ENCODE results near the gene WNT7B. TPM values are rescaled to one million over a fixed set of nuclear protein-coding genes. Genes with fewer than 3 reads are reported as not detected.

Gene WNT7B
- total and polyA plus RNA-seq, 2 of the 8 experiments (the other 6 are each of a cell fraction or from before 2014, with no cell fraction given): 0.14 to 0.24 TPM

- Histone ChIP-seq H4K20me1 (replicated peaks in 1 of 2; ENCODE audit: control insufficient read depth in 1 of 2, insufficient read depth in 2 of 2, low read length in 2 of 2) (peaks cover 2 to 5% of the 10 kb centered on the region in 2 experiments), H4K8ac (ENCODE audit: extremely low read depth, insufficient read depth, low read length) (peak overlapping the region; percentile 57; the same call in 1 of the 2 replicates), H2BK5ac (ENCODE audit: low read depth, low read length) (no peak overlapping the region), H3K36me3 (ENCODE audit: control insufficient read depth in 2 of 4, insufficient read depth in 4 of 4, low read length in 3 of 4) (no peaks in the 10 kb centered on the region), H3K56ac (replicated peaks; ENCODE audit: insufficient read length, low read depth, low read length) (no peak overlapping the region), H2BK15ac (ENCODE audit: low read length) (no peak overlapping the region), H2AK5ac (ENCODE audit: low read depth, low read length) (no peak overlapping the region), H2BK120ac (replicated peaks; ENCODE audit: low read depth, low read length) (no peak overlapping the region), H3K9me3 (ENCODE audit: insufficient read depth in 2 of 2, low read depth in 1 of 2, low read length in 1 of 2) (no peaks in the 10 kb centered on the region), H3K18ac (ENCODE audit: extremely low read depth, low read length) (no peak overlapping the region), H3K23ac (ENCODE audit: insufficient read length) (no peak overlapping the region), H3K9ac (replicated peaks in 1 of 4; ENCODE audit: extremely low read depth in 1 of 4, low read depth in 3 of 4, low read length in 3 of 4) (no peak overlapping the region), H3K79me1 (ENCODE audit: low read depth, low read length) (no peaks in the 10 kb centered on the region), H3K14ac (ENCODE audit: insufficient read length) (no peak overlapping the region), H3K4me3 (ENCODE audit: extremely low read depth in 1 of 4, insufficient read depth in 2 of 4, low read depth in 3 of 4, low read length in 4 of 4) (no peak overlapping the region), H2BK20ac (ENCODE audit: low read length) (no peak overlapping the region), H4K5ac (ENCODE audit: insufficient read length, low read depth, low read length) (no peak overlapping the region), H4K91ac (replicated peaks; ENCODE audit: insufficient read length, low read length) (peak overlapping the region; percentile 54), H3K27me3 (replicated peaks in 1 of 4; ENCODE audit: control insufficient read depth in 3 of 4, extremely low read depth in 1 of 4, insufficient read depth in 3 of 4, low read length in 3 of 4) (peaks cover 0 to 2% (median 0%) of the 10 kb centered on the region in 4 experiments; a peak in 1 of 7 replicates), H3K27ac (ENCODE audit: low read depth, low read length) (no peak overlapping the region), H3K4me2 (ENCODE audit: insufficient read depth in 1 of 2, low read depth in 2 of 2, low read length in 2 of 2) (no peak overlapping the region), H3K4ac (replicated peaks; ENCODE audit: insufficient read length, low read depth, low read length) (no peak overlapping the region), H2AFZ (ENCODE audit: low read length) (no peak overlapping the region), H3K23me2 (ENCODE audit: low read depth, low read length) (no peaks in the 10 kb centered on the region; the same call in 1 of the 2 replicates), H2BK12ac (ENCODE audit: low read depth, low read length) (no peak overlapping the region), H3K4me1 (replicated peaks in 1 of 4; ENCODE audit: control insufficient read depth in 3 of 4, insufficient read depth in 4 of 4, low read length in 3 of 4) (peaks cover 0 to 3% (median 0%) of the 10 kb centered on the region in 4 experiments; a peak in 1 of 7 replicates), H3K79me2 (ENCODE audit: control insufficient read depth in 1 of 2, insufficient read depth in 2 of 2, low read length in 2 of 2) (no peaks in the 10 kb centered on the region)
- WGBS, 2 experiments (ENCODE audit: extremely low coverage in 1 of 2, insufficient coverage in 1 of 2, insufficient read length in 1 of 2, insufficient replicate concordance in 2 of 2, low coverage in 1 of 2, low lambda C conversion rate in 2 of 2, missing lambda C conversion rate in 1 of 2): no CpG with 5 or more reads among the region's 26 CpGs
- DNase-seq (ENCODE audit: low read depth in 1 of 2, low spot score in 2 of 2): no peak
- CTCF ChIA-PET (ENCODE audit: partially characterized antibody): interaction anchor here (1.0 to 1.8 kb wide), 4 partner anchors 11 to 104 kb away, joined by 3 to 7 read pairs (median 3); no protein-coding TSS in a partner anchor
- POLR2A ChIA-PET (ENCODE audit: partially characterized antibody): interaction anchor here (1.0 to 1.1 kb wide), 2 partner anchors 16 to 23 kb away, joined by 3 read pairs; no protein-coding TSS in a partner anchor
- no peak for FAIRE-seq
- no peak for TF ChIP-seq SRF (IDR thresholded peaks at IDR 0.05; ENCODE audit: low read depth, low read length)
- no peak for TF ChIP-seq SIX5 (IDR thresholded peaks at IDR 0.05; ENCODE audit: low read depth, low read length)
- TF ChIP-seq ASH2L (IDR thresholded peaks at IDR 0.05; ENCODE audit: low read length): no peak
- TF ChIP-seq KDM5A (IDR thresholded peaks at IDR 0.05; ENCODE audit: low read length): no peak
- no peak for TF ChIP-seq CBX8 (IDR thresholded peaks at IDR 0.05; ENCODE audit: borderline replicate concordance, low read depth, low read length)
- no peak for TF ChIP-seq TCF12 (IDR thresholded peaks at IDR 0.05; ENCODE audit: low read depth, low read length)
- TF ChIP-seq POU5F1 (IDR thresholded peaks at IDR 0.05; ENCODE audit: low read depth, low read length): no peak
- no peak for TF ChIP-seq GTF2F1 (IDR thresholded peaks at IDR 0.05; ENCODE audit: borderline replicate concordance, low read depth, low read length)
- no peak for TF ChIP-seq SP1 (IDR thresholded peaks at IDR 0.05; ENCODE audit: low read depth, low read length)
- TF ChIP-seq TBP (IDR thresholded peaks at IDR 0.05; ENCODE audit: low read depth, low read length): no peak
- TF ChIP-seq POLR2AphosphoS5 (IDR thresholded peaks at IDR 0.05; ENCODE audit: low read depth, low read length): no peak
- TF ChIP-seq GABPA (IDR thresholded peaks at IDR 0.05; ENCODE audit: borderline replicate concordance, insufficient read depth, low read length): no peak
- TF ChIP-seq ZNF274 (IDR thresholded peaks at IDR 0.05; ENCODE audit: borderline replicate concordance, extremely low read depth, low read length): no peak
- TF ChIP-seq PHF8 (conservative IDR thresholded peaks at IDR 0.05; ENCODE audit: low read depth, low read length): no peak
- TF ChIP-seq MAX (IDR thresholded peaks at IDR 0.05): no peak
- TF ChIP-seq BRCA1 (IDR thresholded peaks at IDR 0.05; ENCODE audit: low read depth, low read length): no peak
Measured at GRCh38 chr22:45890351-45890635, 86.7 kb downstream of the WNT7B start.
